GM20431 (cell line): Measurements from ENCODE around the gene TUSC2.

ENCODE experiments used
- in situ Hi-C: fragments of 300-500 bp; cut with MseI, MboI; formaldehyde crosslinking; loops from one replicate; pipeline ENCODE4 v1.15.0; 2020; ENCODE audit warnings: low sequenced_read_pairs; ENCODE audit not compliant: unreplicated experiment

The TUSC2 gene

DNA sequence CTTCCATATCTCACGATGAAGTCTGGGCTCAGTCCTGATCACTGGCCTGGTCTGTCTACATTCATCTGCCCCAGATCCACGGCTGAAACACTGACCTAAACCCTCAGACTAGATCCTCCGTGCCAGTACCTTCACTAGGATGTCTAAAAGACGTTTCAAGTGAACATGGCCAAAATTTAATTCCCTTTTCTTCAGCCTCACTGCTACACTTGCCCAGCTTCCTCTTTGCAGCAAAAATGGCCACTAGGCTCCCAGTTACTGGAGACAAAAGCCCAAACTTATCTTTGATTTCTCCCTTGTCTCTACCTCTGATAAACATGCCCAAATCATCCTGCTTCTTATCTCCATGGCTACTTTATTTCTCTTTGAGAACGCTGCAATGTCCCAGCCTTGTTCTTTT, 10.9 kb upstream of the TUSC2 start:
- in situ Hi-C loops: no loop called here

DNA sequence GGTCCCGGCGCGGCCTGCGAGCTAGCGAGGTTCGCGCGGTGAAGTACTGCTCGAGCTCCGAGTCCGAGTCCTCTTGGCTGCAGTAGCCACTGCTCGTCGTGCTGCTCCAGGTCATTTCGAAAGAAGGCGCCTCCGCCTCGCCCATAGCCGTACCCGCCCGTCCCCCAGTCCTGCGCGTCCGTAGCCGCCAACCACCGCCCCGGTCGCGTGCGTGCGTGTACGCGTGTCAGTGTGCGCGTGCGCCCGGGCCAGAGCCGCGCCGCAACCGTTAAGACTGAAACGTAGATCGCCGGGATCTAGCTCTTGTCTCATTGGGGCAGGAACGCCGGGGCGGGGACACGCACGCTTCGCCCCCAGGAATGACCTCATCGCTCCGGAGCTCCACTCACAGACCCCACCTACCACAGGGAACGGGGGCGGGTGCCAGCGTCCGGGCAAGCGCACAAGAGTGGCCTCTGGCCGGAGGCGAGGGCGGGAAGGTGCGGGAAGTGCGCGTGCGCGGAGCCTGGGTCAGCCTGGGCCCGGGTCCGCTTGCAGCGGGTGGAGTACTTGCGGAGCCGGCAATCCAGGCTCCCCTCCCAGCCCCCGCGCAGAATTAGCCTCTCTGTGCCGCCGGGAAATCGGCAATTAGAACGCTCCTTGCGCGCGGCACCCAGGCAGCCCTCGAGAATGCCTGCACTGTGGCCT, 9.3 kb upstream of the TUSC2 start:
- in situ Hi-C loops: no loop called here

DNA sequence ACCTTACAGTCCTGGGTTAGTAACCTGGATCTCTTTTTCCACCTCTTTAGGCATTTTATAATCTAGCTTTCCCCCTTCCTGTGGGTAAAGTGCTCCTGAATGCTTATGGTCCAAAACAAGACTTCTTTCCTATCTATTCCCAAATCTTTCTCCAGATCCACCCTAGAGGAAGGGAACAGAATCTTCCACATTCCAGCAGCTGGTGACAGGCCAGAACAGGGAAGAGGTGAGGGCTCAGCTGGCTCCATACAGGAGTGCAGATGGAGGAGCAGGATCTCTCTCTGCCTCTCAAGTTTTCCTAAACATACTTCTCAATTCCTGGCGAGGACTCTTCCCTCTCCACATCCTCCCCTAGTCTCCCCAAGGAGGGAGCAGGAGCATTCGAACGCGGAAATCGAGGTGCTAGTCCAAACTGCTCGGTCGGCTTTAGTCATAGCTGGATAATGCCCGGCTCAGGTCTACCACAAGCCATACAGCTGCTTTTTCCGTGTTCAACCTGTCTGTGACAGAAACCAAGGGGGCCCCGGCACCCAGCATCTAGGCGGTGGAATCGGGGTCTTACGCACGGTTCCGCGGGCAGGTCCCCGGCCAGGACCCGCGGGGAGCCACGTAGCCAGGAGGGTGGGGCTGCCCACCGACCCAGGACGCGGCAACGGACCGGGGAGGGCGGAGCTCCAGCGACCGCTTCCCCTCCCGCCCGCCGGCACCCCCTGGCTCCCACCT, 8.6 kb upstream of the TUSC2 start:
- in situ Hi-C loops: no loop called here

DNA sequence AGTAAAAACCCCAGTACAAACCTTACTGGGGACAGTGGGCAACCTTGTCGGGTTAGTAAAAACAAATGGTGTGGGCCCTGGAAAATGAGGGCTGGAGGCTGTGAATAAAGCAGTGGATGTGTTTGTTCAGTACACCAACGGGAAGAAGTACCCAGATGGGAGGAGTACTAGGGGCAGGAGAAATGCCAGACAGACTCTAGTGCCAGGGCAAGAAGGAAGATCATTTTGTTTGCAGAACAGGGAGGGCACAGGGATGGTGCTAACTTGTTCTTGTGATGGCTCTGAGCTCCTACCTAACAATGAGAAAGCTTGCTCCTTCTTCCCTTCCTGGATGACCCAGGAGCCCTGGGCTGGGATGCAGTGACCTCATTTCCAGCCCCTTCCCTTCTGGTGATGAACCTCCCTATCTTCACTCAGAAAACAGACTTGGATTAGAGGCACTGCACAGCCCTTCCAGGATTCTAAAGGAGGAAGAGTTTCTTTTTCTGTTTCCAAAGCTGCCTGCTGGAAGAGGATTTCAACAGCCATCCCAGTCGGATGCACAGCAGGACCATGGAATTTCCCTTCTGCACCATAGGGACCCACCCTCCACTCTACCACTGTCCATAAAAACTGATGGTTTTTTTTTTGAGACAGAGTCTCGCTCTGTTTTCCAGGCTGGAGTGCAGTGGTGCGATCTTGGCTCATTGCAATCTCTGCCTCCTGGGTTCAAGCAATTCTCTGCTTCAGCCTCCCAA, 6.5 kb upstream of the TUSC2 start:
- in situ Hi-C loops: no loop called here

DNA sequence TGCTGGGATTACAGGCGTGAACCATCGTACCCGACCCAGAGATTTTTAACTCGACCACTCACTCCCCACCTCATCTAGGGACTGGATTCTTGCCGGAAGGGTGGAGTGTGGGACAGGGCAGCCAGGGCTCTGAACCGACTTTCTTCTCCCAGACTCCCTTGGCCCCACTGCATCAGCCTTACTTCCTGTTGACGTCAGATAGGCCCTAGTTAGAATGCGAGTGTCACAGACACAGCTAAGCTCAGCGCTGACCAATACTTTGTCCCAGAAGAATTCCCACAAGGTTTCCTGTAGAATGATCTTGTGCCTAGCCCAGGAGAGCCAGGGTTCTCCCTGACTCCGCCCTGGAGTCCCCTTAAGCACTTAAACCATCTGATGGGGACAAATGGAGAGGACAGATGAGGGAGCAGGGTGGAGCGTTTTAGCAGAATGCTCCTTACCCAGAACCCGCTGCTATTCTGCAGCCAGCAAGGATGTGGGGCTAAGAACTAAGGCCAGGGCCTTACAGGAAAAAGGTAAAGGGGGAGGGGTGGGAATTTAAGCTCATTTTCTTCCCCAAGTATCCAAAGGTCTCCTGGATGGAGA, 5.8 kb upstream of the TUSC2 start:
- in situ Hi-C loops: no loop called here

DNA sequence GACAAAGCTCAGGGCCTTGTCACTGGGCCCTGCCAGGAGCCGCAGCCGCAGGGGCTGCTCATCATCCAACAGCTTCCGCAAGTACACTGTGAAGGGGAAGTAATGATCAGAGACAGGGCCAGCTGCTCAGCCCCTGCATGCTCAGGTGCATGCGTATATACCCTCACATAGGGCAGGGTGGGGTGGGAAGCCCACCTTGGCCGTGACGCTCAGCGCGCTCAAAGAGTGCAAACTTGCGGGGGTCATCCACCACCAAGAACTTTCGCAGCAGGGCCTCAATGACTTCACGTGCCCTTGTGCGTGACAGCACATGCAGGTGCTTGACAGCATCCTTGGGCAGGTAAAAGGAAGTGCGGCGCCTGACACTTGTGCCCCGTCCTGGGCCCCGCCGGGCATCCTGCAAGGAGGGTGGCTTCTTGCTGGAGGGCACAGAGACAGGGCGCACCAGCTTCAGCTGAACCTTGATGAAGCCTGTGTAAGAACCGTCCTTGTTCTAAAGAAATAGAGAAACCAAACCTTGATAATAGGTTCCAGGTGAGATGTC, 3.4 kb upstream of the TUSC2 start:
- in situ Hi-C loops: no loop called here

DNA sequence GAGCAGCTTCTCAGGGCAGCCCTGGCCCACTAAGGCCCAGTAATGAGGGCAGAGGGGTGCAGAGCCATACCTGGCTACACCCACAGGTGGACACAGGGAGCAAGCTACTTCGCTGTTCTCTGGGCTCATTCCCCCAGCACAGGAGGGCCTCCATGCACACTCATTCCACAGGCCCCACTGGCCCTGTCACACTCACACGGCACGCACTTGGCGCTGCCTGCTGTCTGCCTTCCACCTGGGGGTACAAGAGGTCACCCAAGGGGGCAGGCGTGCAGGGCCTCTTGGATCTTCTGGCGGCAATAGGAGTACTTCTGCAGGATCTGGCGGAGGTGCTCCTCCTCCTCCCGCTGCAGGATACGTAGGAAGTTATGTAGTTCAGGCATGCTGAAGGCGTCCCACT, 2.3 kb upstream of the TUSC2 start:
- in situ Hi-C loops: no loop called here

DNA sequence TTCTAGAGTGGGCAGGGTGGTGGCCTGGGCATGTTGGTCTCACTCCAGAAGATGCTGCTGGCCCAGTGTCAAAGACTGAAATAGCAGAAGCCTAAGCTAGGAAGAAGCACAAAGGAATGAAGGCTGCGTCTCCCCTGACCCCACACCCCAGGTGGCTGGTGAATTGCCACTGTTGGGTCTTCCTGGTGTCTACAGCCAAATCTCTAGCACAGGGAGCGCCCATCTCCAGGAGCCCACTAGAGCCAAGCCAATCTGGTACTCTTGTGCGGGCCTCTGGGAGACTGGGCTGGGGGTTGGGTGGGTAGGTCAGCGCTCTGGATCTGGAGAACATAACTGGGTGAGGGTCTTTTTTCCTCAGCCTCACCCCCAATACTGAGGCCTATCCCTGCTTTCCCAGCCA, 894 bp downstream of the TUSC2 start:
- in situ Hi-C loops: no loop called here

DNA sequence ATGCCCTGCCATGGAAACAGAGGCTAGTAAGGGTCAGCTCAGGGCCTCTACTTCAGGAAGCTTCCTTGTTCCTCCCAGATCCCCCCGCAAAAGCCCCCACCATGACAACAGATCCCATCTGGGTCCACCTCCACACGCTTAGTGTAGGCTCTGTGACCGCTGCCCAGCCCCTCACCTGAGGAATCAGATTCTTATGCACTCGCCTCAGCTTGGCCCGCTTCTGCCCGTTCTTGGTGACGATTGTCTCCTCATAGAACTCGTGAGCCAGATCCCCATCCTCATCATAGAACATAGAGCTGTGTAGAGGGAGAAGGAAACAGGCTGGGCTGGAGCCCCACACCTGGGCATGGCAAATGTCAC, 1.9 kb downstream of the TUSC2 start:
- in situ Hi-C loops: no loop called here

DNA sequence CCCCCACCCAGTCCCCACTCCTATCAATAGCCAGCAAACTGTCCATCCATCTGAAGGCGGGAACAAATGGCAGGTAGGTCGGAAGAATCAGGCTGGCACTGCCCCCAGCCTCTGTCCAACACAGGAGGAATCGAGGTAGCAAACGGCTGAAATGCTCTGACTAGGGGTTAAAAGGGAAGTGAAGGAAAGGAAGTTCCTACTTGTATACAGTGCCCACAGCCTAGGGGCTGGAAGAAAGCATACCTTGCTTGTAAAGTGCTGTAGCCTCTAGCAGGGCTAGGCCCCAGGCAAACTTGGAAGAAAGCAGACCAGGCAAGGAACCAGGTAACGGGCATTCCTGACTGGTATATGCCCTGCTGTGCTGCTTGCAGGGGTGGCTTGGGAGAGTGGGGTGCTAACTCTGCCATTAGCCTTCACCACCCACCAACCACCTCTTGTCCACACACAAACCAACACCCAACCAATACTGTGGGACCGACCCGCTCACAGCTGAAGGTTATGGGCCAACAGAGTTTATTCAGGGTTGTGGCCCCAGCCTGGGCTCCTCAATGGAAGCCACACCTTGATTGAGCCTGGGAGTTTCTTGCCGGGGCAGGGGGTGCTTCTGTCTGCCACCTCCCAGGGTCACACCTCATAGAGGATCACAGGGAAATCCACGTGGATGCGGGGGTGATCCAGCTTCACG, 2.4 kb downstream of the TUSC2 start:
- in situ Hi-C loops: no loop called here

DNA sequence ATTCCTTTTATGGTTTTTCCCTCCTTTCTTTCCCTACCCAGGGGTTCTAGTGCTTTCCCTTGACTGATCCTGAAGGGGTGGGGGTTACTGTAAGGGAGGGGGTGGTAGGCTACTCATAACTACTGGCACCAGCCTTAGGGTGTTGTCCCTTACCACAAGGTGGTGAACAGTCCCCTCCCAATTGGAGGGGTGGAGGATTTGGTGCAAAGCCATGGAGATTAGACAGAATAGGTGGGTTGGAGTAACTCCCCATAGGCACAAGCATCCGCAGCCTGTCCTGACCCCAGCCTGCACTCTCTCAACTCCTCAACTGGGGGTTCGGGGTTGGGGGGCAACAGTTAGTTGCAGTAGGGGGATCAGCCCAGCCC, 2.9 kb downstream of the TUSC2 start:
- in situ Hi-C loops: no loop called here

DNA sequence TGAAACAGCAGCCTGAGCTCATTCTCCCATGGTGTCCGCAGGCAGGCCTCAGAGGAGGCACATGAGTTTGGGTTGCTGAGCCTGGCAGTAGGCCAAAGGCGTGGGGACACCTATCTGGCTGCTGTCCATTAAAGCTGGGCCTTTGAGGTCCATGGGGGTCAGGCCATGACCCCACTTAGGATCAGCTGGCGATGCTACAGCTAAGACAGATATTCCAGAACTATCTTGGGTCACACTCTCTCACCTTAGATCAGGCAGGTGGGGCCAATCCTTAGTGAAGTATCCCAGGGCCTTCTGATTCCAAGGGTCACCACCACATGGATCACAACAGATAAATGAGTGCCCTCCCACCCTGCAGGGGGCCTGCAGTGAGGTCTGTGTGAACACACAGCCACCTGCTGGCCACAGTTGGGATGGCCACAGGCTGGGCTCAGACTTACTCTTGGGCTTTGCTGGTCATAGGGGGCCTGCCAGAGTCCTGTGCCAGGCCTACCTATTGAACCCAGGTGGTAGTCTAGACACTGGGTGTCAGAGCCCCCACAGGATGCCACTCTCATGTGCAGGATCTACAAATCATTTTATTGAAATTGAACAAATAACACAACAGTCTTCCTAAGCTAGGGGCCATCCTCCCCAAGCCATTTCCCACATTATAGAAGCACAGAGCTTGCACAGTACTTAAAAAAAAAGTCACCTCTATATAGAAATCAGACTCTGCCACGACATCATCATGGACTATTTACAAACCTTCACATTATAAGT, 3.5 kb downstream of the TUSC2 start:
- in situ Hi-C loops: no loop called here

DNA sequence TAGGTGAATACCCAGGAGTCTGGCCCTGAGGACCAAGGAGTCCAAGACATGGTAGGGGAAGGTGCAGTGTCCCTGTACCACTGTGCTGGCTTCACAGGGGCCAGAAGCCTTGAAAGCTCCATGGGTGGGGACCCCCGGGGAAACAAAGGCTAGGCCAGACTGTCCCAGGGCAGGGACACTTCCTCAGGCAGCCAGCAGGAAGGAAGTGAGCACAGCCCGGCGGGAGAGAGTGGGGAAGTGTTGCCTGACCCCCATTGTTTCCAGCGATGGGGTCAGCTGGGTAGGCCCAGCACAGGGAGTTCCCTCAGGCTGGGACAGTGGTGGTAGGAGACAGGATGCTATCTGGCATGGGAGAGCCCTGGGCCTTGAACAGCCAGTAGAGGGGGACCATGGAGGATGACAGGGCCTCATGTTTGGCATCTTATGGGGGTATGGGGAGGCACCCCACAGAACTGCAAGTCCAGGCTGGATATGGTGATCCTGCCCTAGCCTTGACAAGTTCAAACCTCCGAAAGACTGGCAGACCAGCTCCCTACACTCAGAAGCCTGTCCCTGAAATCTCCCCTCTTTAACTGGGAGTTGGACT, 4.3 kb downstream of the TUSC2 start:
- in situ Hi-C loops: no loop called here

DNA sequence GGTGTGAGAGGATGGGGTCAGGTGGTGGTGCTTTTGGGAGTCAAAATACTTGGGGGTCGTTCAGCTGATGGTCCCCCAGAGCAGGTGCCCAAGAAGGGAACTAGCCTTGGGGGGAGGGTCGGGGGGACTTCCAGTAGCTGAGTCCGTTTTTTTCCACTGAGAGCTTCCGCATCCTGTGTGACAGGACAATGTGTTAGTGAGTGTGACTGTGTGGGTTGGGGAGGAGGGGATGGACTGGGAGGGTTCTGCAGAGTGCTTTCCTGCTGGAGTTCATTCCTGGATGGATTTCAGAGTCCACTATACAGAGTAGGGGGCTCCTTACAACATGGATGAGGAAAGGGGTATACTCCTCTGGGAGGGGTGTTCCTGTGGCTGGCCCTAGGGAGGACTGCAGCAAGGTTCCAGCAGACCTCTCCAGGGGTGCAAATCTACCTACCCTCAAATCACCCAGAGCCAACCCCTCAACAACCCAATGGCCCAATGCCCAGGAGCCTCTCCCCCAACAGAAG, 4.9 kb downstream of the TUSC2 start:
- in situ Hi-C loops: no loop called here

DNA sequence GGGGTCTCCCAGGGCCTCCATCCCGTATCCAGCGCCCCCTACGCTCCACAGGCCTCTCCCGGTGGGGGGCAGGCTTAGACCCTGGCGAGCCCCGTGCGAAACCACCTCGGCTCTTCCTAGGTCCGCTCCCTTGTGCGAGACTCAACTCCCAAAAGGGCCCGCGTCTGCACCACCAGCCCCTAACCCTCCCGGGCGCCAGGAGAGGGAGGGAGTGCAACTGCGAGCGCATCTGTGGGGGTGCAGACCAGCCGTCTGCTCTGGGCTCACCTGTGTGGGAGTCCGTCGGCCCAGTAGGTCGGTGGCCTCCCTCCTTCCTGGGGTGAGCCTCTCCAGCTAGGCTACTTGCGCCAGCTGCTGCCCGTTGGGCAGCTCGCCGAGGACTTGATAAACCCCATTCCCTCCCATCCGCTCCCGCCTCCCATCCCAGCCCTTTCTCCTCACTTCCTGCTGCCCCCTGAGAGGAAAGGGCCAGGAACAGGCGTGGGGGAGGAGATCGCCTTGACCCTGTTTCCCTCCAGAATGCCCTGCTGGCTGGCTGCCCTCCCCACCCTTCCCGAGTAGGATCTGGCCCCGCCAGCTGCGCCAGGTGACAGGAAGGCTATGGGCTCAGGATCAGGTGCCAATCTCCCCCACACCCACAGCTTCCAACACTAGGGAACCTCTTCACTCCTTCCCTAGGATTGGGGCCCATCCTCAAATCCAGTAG, 5.5 kb downstream of the TUSC2 start, which contains the start of gene HYAL2:
Gene HYAL2 (minus strand): TSS at position 360 of the 706 bp plus-strand sequence. CDS start 2,256 bp downstream, outside the sequence.
- in situ Hi-C loops: no loop called here

DNA sequence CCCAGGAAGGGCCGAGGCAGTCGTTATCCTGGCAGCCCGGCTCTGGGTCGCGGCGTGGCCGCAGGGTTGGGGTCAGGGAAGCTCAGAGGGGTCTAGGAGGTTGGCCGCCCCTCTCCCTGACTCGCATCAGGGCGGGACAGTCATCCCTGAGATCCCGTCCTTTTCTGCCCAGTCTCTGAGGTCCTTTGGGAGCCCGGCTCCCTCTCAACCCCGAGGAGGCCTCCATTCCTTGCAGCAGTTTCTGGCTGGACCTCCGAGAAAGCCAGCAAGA, 6.0 kb downstream of the TUSC2 start:
- in situ Hi-C loops: no loop called here

DNA sequence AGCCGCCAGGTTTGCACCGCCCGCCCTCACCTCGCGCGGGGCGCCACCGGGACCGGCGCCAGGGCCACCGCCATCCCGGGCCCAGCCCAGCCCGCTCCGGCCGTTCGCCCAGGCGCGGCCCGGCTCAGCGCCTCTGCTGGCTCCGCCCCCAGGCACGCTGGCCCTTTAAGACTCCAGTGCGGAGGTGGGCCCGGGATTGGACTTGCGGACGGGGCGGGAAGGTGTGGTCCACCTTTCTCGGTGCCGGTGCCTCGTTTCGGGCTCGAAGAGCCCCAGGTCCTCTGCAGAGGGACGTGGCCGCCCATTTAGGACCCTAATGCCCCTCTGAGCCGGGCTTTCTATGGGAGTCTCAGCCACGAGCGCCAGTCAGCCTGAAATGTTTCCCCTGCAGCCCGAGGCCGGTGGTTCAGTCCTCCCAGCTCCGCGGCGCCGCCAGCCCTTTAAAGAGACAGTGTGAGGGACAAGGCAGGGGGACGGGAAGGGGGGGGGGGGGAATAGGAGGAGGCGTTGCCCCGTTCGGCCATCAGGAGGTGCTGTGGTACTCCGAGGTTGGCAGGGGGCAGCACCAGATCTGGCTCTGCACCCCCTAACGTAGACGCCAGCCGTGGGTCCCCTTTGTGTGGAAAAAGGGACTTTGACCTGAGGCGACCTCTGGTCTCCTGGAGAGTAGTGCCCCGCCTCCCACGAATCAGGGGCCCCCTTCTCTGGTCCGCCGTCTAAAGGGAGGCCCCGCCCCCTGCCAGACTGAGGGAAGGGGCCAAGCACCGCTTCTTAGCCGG, 6.5 kb downstream of the TUSC2 start:
- in situ Hi-C loops: no loop called here

DNA sequence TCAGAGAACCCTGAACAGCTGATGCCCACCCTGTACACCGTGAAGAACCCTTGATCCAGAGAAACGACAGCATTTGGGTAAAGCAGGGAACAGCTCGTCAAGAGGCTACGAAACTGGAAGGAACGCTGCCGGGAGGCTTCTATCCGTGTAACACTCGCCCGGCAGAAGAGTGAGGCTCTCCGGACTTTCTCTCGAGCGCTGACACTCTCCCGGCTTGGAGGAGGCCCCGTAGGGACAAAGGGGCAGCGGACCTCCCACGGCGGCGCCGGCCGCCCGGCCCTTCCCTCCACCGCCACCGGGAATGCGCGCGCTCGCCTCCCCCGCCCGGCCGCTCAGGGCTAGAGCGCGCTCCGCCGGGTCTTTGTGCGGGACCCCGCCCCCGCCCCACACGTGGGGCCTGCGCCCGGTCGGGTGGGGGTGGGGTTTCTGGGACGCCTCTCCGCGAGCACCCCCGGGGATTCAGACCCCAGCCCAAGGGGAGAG, 7.1 kb downstream of the TUSC2 start:
- in situ Hi-C loops: no loop called here
